ENCODE measurements around the gene OR6C4. TPM values are rescaled to one million over a fixed set of nuclear protein-coding genes. Genes with fewer than 3 reads are reported as not detected.

The OR6C4 gene
- total and polyA plus RNA-seq, 10 of the 15 experiments (the other 5 are each of a cell fraction or from before 2014, with no cell fraction given), result not detected

DNA sequence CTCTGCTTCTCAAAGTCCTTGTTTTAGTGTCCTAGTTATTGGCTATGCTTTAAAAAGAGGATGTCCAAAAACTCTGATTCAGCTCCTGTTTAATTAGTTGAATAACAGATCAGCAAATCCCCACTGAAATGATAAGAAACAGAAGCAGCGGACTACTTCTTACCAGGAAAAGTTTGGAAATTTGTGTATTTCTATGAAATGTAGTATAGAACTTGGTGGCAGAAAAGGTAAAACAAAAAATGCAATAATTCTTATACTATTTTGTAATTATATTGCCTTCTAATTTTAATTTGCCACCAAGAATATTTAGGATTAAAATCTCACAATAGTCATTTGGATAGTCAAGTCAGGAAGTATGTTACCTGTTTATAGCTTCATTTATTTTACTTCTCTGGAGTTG lies 22.8 kb downstream of the OR6C4 start, which contains the start of gene OR2AP1:
TSS of gene OR2AP1 (plus strand) at position 301 of the 400 bp plus-strand sequence. CDS start 1,947 bp downstream, outside the sequence.
- no peak for FAIRE-seq
- TF ChIP-seq MEF2A (IDR thresholded peaks at IDR 0.05; ENCODE audit: insufficient read depth, low read depth, low read length) (no peak), CHD2 (IDR thresholded peaks at IDR 0.05; ENCODE audit: borderline replicate concordance, low read depth, low read length) (no peak), IRF4 (IDR thresholded peaks at IDR 0.05; ENCODE audit: low read depth, low read length) (no peak), ATF7 (IDR thresholded peaks at IDR 0.05; ENCODE audit: low read depth) (no peak), NR2F1 (conservative IDR thresholded peaks at IDR 0.05) (no peak), NFIC (IDR thresholded peaks at IDR 0.05; ENCODE audit: low read depth, low read length) (no peak)
- TF ChIP-seq, protein P1, sequence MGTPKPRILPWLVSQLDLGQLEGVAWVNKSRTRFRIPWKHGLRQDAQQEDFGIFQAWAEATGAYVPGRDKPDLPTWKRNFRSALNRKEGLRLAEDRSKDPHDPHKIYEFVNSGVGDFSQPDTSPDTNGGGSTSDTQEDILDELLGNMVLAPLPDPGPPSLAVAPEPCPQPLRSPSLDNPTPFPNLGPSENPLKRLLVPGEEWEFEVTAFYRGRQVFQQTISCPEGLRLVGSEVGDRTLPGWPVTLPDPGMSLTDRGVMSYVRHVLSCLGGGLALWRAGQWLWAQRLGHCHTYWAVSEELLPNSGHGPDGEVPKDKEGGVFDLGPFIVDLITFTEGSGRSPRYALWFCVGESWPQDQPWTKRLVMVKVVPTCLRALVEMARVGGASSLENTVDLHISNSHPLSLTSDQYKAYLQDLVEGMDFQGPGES (IDR thresholded peaks at IDR 0.05), result no peak
- no TSS peak for BruUV-seq (replicated peaks)
- in situ Hi-C loops (cut with MboI) (no loop called here), intact Hi-C loops (cut with micrococcal nuclease; ENCODE audit: unreplicated experiment) (no loop called here)
- Histone ChIP-seq H2AFZ (ENCODE audit: control insufficient read depth, low read depth, low read length) (no peak within 1 kb of the TSS), H4K20me1 (ENCODE audit: control insufficient read depth, insufficient read depth) (no peaks in the 10 kb centered on the region), H3K27me3 (replicated peaks in 1 of 2; ENCODE audit: control insufficient read depth in 2 of 2, insufficient read depth in 2 of 2, low read length in 1 of 2) (no peaks in the 10 kb centered on the region), H3K4me1 (ENCODE audit: control insufficient read depth, insufficient read depth, low read length) (no peaks in the 10 kb centered on the region), H3K9ac (ENCODE audit: control insufficient read depth, insufficient read depth, low read length) (no peak within 1 kb of the TSS), H3K79me2 (ENCODE audit: control insufficient read depth, insufficient read depth, low read length) (no peaks in the 10 kb centered on the region), H3K9me3 (replicated peaks; ENCODE audit: control insufficient read depth, insufficient read depth, low read length) (no peaks in the 10 kb centered on the region; the same call in 2 of the 3 replicates), H3K36me3 (ENCODE audit: control insufficient read depth in 2 of 2, insufficient read depth in 2 of 2, low read length in 1 of 2) (no peaks in the 10 kb centered on the region), H3K27ac (ENCODE audit: control insufficient read depth, insufficient read depth) (no peak within 1 kb of the TSS), H3K4me2 (ENCODE audit: control insufficient read depth, insufficient read depth) (no peak within 1 kb of the TSS), H3K4me3 (no peak within 1 kb of the TSS)
- ChIA-PET SMC1A (ENCODE audit: uncharacterized antibody, unreplicated experiment) (no interaction called here), RAD21 (ENCODE audit: unreplicated experiment) (no interaction called here), POLR2A (no interaction called here), CTCF (no interaction called here)
- no peak for ATAC-seq
- 67% methylated on average over 1 of the region's 1 CpG for WGBS (ENCODE audit: insufficient coverage, insufficient replicate concordance, low lambda C conversion rate, missing lambda C conversion rate)
- DNase-seq (ENCODE audit: low read depth, low spot score), result no peak

DNA sequence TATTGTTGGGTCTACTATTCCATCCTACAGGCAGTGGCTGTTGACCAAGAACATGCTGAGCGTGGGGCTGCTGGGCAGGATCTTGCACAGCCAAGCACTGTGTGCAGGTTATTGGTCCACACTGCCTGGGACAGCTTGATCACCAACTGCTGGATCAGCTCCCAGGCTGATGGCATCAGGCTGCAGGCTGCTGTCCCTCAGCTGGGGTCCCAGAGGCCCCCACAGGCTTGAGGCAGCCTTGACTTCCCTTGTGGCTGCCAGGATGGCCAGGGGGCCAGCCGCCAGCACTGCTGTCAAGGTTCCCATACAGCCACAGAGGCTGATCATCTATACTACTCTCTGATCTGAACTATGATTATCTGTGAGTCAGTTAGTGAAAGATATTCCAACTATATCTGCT lies 32.7 kb downstream of the OR6C4 start:
- WGBS (ENCODE audit: insufficient coverage, insufficient replicate concordance, low lambda C conversion rate, missing lambda C conversion rate), result 48% methylated on average over 2 of the region's 2 CpGs
- no peaks in the 10 kb centered on the region for H3K36me3 ChIP-seq (ENCODE audit: control insufficient read depth in 2 of 2, insufficient read depth in 2 of 2, low read length in 1 of 2)
- ChIA-PET POLR2A (no interaction called here), RAD21 (ENCODE audit: unreplicated experiment) (no interaction called here), SMC1A (ENCODE audit: uncharacterized antibody, unreplicated experiment) (no interaction called here), CTCF (no interaction called here)
- no TSS peak for BruUV-seq (replicated peaks)
- intact Hi-C loops (cut with micrococcal nuclease; ENCODE audit: unreplicated experiment) (no loop called here), in situ Hi-C loops (cut with MboI) (no loop called here)
- no peaks in the 10 kb centered on the region for H3K9me3 ChIP-seq (replicated peaks; ENCODE audit: control insufficient read depth, insufficient read depth, low read length)
- no peak overlapping the region for H3K9ac ChIP-seq (ENCODE audit: control insufficient read depth, insufficient read depth, low read length)
- H3K4me3 ChIP-seq, result no peak overlapping the region
- H3K4me1 ChIP-seq (ENCODE audit: control insufficient read depth, insufficient read depth, low read length), result no peaks in the 10 kb centered on the region
- FAIRE-seq (no peak), DNase-seq (ENCODE audit: low read depth, low spot score) (no peak), ATAC-seq (no peak)
- H3K79me2 ChIP-seq (ENCODE audit: control insufficient read depth, insufficient read depth, low read length), result no peaks in the 10 kb centered on the region
- no peak overlapping the region for H3K27ac ChIP-seq (ENCODE audit: control insufficient read depth, insufficient read depth)
- no peak overlapping the region for H2AFZ ChIP-seq (ENCODE audit: control insufficient read depth, low read depth, low read length)
- no peaks in the 10 kb centered on the region for H3K27me3 ChIP-seq (replicated peaks in 1 of 2; ENCODE audit: control insufficient read depth in 2 of 2, insufficient read depth in 2 of 2, low read length in 1 of 2)
- H4K20me1 ChIP-seq (ENCODE audit: control insufficient read depth, insufficient read depth), result no peaks in the 10 kb centered on the region
- no peak overlapping the region for H3K4me2 ChIP-seq (ENCODE audit: control insufficient read depth, insufficient read depth)
- TF ChIP-seq RCOR1 (conservative IDR thresholded peaks at IDR 0.05; ENCODE audit: low read depth, low read length) (no peak), CTCF (IDR thresholded peaks at IDR 0.05 in 2 of 3, conservative IDR thresholded peaks at IDR 0.05 in 1 of 3; ENCODE audit: control insufficient read depth in 2 of 3, extremely low read depth in 1 of 3, insufficient read depth in 1 of 3, low read depth in 3 of 3, low read length in 3 of 3) (no peak), IKZF2 (IDR thresholded peaks at IDR 0.05) (no peak), PBX3 (IDR thresholded peaks at IDR 0.05; ENCODE audit: insufficient replicate concordance, low read depth, low read length) (no peak), GATAD2B (conservative IDR thresholded peaks at IDR 0.05; ENCODE audit: low read depth) (no peak)
- TF ChIP-seq, protein P2, sequence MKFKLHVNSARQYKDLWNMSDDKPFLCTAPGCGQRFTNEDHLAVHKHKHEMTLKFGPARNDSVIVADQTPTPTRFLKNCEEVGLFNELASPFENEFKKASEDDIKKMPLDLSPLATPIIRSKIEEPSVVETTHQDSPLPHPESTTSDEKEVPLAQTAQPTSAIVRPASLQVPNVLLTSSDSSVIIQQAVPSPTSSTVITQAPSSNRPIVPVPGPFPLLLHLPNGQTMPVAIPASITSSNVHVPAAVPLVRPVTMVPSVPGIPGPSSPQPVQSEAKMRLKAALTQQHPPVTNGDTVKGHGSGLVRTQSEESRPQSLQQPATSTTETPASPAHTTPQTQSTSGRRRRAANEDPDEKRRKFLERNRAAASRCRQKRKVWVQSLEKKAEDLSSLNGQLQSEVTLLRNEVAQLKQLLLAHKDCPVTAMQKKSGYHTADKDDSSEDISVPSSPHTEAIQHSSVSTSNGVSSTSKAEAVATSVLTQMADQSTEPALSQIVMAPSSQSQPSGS (IDR thresholded peaks at IDR 0.05; ENCODE audit: low read length), result no peak
